Measurements from ENCODE around the gene MAPK4.

The MAPK4 gene

DNA sequence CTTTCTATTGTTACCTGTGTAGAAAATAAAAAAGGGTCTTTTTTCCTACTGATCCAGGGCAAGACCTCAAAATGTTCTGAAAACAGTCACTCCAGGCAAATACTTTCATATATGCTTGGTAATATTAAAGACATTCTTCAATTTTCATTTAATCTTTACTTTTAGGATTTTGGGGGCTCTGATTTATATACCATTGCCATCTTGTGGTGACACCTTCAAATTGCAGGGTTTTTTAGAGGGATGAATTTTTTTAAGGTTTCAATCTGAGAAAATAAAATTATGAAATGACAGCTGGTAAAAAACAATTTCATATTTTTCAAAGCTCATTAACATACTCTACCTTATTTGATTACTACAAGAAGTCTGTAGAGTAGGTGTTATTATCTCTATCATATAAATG is 26.8 kb downstream of the MAPK4 start:
- H2AFZ ChIP-seq: no peak overlapping the region
- TF ChIP-seq, protein P1, sequence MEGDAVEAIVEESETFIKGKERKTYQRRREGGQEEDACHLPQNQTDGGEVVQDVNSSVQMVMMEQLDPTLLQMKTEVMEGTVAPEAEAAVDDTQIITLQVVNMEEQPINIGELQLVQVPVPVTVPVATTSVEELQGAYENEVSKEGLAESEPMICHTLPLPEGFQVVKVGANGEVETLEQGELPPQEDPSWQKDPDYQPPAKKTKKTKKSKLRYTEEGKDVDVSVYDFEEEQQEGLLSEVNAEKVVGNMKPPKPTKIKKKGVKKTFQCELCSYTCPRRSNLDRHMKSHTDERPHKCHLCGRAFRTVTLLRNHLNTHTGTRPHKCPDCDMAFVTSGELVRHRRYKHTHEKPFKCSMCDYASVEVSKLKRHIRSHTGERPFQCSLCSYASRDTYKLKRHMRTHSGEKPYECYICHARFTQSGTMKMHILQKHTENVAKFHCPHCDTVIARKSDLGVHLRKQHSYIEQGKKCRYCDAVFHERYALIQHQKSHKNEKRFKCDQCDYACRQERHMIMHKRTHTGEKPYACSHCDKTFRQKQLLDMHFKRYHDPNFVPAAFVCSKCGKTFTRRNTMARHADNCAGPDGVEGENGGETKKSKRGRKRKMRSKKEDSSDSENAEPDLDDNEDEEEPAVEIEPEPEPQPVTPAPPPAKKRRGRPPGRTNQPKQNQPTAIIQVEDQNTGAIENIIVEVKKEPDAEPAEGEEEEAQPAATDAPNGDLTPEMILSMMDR (IDR thresholded peaks at IDR 0.05): peak; percentile 42
- H3K27me3 ChIP-seq (ENCODE audit: control insufficient read depth, insufficient read depth, low read length): no peaks in the 10 kb centered on the region
- no peak overlapping the region for H3K4me3 ChIP-seq (ENCODE audit: low read depth, low read length)
- no peaks in the 10 kb centered on the region for H3K9me3 ChIP-seq (ENCODE audit: control insufficient read depth, low read length)
- peaks cover 11% of the 10 kb centered on the region for H3K4me1 ChIP-seq
- H3K4me2 ChIP-seq (ENCODE audit: low read length): no peak overlapping the region
- H3K79me2 ChIP-seq: peaks cover 6% of the 10 kb centered on the region
- no peak overlapping the region for H3K9ac ChIP-seq
- H3K36me3 ChIP-seq (ENCODE audit: control insufficient read depth, insufficient read depth, low read length): no peaks in the 10 kb centered on the region
- no peak overlapping the region for H3K27ac ChIP-seq

DNA sequence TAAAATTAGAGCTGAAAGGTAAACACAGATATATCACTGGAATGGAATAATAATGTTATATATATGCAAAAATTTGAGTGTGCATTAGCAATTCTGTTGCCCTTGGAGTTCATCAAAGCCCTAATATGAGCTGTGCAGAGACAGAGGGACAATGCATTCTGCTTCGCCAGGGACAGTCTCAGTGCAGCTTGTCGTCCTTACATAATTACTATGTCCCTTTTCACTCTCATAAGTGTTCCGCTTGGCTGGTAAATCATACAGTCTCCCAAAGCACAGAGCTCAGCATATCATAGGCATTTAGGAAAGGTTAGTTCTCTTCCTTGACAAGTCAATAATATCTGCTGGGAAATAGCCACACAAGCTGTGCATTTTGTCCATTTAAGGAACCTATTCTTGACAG is 30.7 kb downstream of the MAPK4 start:
- H3K79me2 ChIP-seq: peaks cover 23% of the 10 kb centered on the region
- TF ChIP-seq, protein P1 (IDR thresholded peaks at IDR 0.05): no peak

DNA sequence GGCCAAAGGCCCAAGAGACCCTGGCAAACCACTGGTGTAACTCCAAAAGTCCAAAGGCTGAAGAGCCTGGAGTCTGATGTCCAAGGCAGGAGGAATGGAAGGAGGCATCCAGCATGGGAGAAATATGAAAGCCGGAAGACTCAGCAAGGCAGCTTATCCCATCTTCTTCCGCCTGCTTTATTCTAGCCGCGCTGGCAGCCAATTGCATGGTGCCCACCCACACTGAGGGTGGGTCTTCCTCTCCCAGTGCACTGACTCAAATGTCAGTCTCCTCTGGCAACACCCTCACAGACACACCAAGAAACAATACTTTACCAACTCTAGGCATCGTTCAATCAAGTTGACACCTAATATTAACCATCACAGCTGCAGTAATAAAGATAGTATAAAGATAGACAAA is 34.1 kb downstream of the MAPK4 start:
- Histone ChIP-seq H3K4me2 (ENCODE audit: low read length) (no peak overlapping the region), H3K9ac (no peak overlapping the region)

More for the DNA sequence above, 30.7 kb downstream of the MAPK4 start:
- Histone ChIP-seq H3K4me2 (ENCODE audit: low read length) (no peak overlapping the region), H3K4me1 (no peaks in the 10 kb centered on the region), H3K9me3 (ENCODE audit: control insufficient read depth, low read length) (no peaks in the 10 kb centered on the region), H3K4me3 (ENCODE audit: low read depth, low read length) (no peak overlapping the region), H3K9ac (no peak overlapping the region), H3K36me3 (ENCODE audit: control insufficient read depth, insufficient read depth, low read length) (no peaks in the 10 kb centered on the region), H3K27ac (no peak overlapping the region), H3K27me3 (ENCODE audit: control insufficient read depth, insufficient read depth, low read length) (no peaks in the 10 kb centered on the region), H2AFZ (no peak overlapping the region)

DNA sequence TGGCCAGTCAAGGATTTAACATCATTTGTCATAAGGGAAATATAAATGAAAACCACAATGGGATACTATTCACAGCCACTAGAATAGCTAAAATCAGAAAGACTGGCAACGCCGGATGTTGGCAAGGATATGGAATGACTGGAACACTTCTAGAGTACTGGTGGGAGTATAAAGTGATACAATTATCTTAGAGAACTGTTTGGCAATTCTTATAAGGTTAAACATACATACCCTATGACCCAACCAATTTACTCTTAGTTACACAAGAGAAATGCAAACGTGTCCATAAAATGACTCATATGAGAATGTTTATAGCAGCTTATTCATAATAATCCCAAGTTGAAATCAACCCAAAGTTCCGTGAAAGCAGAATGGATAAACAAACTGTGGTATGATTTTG is 35.1 kb downstream of the MAPK4 start:
- Histone ChIP-seq H3K4me1 (no peaks in the 10 kb centered on the region), H3K79me2 (peaks cover 28% of the 10 kb centered on the region), H3K4me2 (ENCODE audit: low read length) (no peak overlapping the region), H3K9me3 (ENCODE audit: control insufficient read depth, low read length) (no peaks in the 10 kb centered on the region), H2AFZ (no peak overlapping the region), H3K36me3 (ENCODE audit: control insufficient read depth, insufficient read depth, low read length) (no peaks in the 10 kb centered on the region), H3K9ac (no peak overlapping the region), H3K27ac (no peak overlapping the region), H3K27me3 (ENCODE audit: control insufficient read depth, insufficient read depth, low read length) (no peaks in the 10 kb centered on the region), H3K4me3 (ENCODE audit: low read depth, low read length) (no peak overlapping the region)
- TF ChIP-seq, protein P1 (IDR thresholded peaks at IDR 0.05): no peak

More for the DNA sequence above, 34.1 kb downstream of the MAPK4 start:
- Histone ChIP-seq H3K27me3 (ENCODE audit: control insufficient read depth, insufficient read depth, low read length) (no peaks in the 10 kb centered on the region), H3K4me3 (ENCODE audit: low read depth, low read length) (no peak overlapping the region), H3K79me2 (peaks cover 28% of the 10 kb centered on the region), H3K4me1 (no peaks in the 10 kb centered on the region), H3K27ac (no peak overlapping the region), H3K9me3 (ENCODE audit: control insufficient read depth, low read length) (no peaks in the 10 kb centered on the region), H2AFZ (no peak overlapping the region), H3K36me3 (ENCODE audit: control insufficient read depth, insufficient read depth, low read length) (no peaks in the 10 kb centered on the region)
- TF ChIP-seq, protein P1 (IDR thresholded peaks at IDR 0.05): no peak

DNA sequence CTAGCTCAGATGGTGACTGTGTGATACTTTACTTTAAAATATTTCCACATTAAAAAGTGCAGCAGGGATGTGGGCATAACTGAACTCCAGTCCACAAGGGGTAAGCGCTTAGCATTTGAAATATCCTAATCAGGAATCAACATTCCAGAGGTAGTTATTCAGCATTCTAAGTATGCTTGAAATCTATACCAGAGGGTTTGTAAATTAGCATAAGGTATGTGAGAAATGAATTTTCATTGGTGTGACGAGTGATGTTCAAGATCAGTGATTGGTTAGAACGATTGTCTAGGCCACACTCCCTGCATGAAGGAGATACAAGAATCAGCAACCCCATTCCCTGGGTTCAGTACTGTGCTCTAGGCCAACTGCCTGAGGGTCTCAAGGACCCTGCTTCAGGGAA is 42.6 kb downstream of the MAPK4 start:
- no peak overlapping the region for H3K4me3 ChIP-seq (ENCODE audit: low read depth, low read length)
- H2AFZ ChIP-seq: no peak overlapping the region
- H3K79me2 ChIP-seq: peaks cover 6% of the 10 kb centered on the region
- H3K36me3 ChIP-seq (ENCODE audit: control insufficient read depth, insufficient read depth, low read length): no peaks in the 10 kb centered on the region
- H3K9me3 ChIP-seq (ENCODE audit: control insufficient read depth, low read length): no peaks in the 10 kb centered on the region
- no peaks in the 10 kb centered on the region for H3K27me3 ChIP-seq (ENCODE audit: control insufficient read depth, insufficient read depth, low read length)
- H3K4me2 ChIP-seq (ENCODE audit: low read length): no peak overlapping the region
- no peak overlapping the region for H3K9ac ChIP-seq
- TF ChIP-seq, protein P1 (IDR thresholded peaks at IDR 0.05): no peak
- H3K4me1 ChIP-seq: peaks cover 3% of the 10 kb centered on the region
- no peak overlapping the region for H3K27ac ChIP-seq
